Kidney (tissue), 14 donors: Measurements from ENCODE around the gene SESN1. TPM values are rescaled to one million over a fixed set of nuclear protein-coding genes. Genes with fewer than 3 reads are reported as not detected.

Experiments used
- DNase-seq, 5 donors: peaks; one replicate each; pipeline ENCODE4 v3.0.0-alpha.2; 2013 to 2020
- FAIRE-seq: peaks from 2 replicates; lab custom pipeline; 2012; peaks lifted over from hg19 to GRCh38; lab: Jason Lieb, UNC
- H3K27ac ChIP-seq, 2 donors: one replicate each; pipeline ENCODE4 v1.7.0; 2013; ENCODE audit warnings: low read depth in 2 of 2, low read length in 2 of 2, inconsistent platforms in 1 of 2
- H3K27me3 ChIP-seq: one replicate; pipeline ENCODE4 v1.7.1; 2013; ENCODE audit warnings: low read length, inconsistent platforms; ENCODE audit not compliant: control insufficient read depth, insufficient read depth
- H3K36me3 ChIP-seq, 3 donors: one replicate each; pipeline versions ENCODE4 v1.7.0 to v1.7.1; 2013; ENCODE audit warnings: low read length in 3 of 3, control low read depth in 1 of 3, inconsistent platforms in 1 of 3; ENCODE audit not compliant: insufficient read depth in 3 of 3, control insufficient read depth in 2 of 3
- H3K4me1 ChIP-seq, 3 donors: one replicate each; pipeline versions ENCODE4 v1.7.0 to v1.7.1; 2013; ENCODE audit warnings: low read length in 3 of 3, inconsistent platforms in 1 of 3, low read depth in 1 of 3; ENCODE audit not compliant: control insufficient read depth in 2 of 3, insufficient read depth in 2 of 3
- H3K4me3 ChIP-seq, 3 donors: one replicate each; pipeline versions ENCODE4 v1.7.0 to v1.8.1; 2013; ENCODE audit warnings: low read length in 3 of 3, control low read depth in 1 of 3, inconsistent platforms in 1 of 3
- H3K9ac ChIP-seq, 3 donors: one replicate each; pipeline versions ENCODE4 v1.7.0 to v1.7.1; 2013; ENCODE audit warnings: low read length in 3 of 3, control low read depth in 1 of 3, inconsistent platforms in 1 of 3
- H3K9me3 ChIP-seq, 3 donors: one replicate each; pipeline versions ENCODE4 v1.7.0 to v1.7.1; 2013; ENCODE audit warnings: low read length in 3 of 3, control low read depth in 1 of 3, inconsistent platforms in 1 of 3; ENCODE audit not compliant: control insufficient read depth in 2 of 3, insufficient read depth in 1 of 3
- intact Hi-C: fragments of 100-400 bp; cut with DNase I; formaldehyde crosslinking; loops from one replicate; pipeline ENCODE4 v1.11.1; 2022
- polyA plus RNA-seq: library from polyadenylated mRNA; stranded (reverse); fragments of 350-450 nt; fragmentation: Illumina TruSeq; extraction: RNeasy Lipid Tissue Mini Kit (QIAGEN cat#74804); gene quantifications from one replicate; pipeline ENCODE4 v1.2.3, GENCODE V29; 2014; ENCODE audit warnings: low read depth, low replicate concordance; ENCODE audit not compliant: insufficient read depth
- total RNA-seq: library from RNA; stranded (reverse); fragmentation: NEBNext Ultra II Directional; extraction: Animal tissue kit (Norgen Biotek cat#: 25700); gene quantifications from one replicate; pipeline ENCODE4 v1.2.1, GENCODE V29; 2021
- TF ChIP-seq, protein P1 (sequence below): IDR thresholded peaks from 3 replicates; pipeline ENCODE4 v1.5.1; 2012; ENCODE audit warnings: mild to moderate bottlenecking, moderate library complexity, borderline replicate concordance; ENCODE audit not compliant: insufficient read depth; ENCODE audit errors: extremely low read depth
- donor health status: control.
- donor health status: control.
- donor health status: control.
- donor health status: control.
- donor health status: control.
- donor health status: DM: yes; HTN: yes; CAD: no.
- donor health status: Normal renal cell carcinoma (clear cell type).

The SESN1 gene
- total and polyA plus RNA-seq, 2 donors from 2014 or later, result 14.8 to 26.0 TPM

DNA sequence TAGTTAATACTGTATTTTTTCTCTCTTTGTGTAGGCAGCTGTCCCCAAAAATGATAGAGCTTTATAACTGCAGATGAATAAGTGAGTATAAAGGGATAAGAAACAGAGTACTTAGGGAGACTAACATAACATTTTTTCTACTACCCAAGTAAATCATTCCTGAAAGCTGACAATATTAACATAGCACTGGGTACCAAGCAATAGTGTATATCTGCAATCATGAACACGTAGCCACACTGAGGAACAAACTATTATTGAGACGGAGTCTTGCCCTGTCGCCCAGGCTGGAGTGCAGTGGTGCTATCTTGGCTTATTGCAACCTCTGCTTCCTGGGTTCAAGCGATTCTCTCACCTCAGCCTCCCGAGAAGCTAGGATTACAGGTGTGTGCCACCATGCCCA lies 105.9 kb downstream of the SESN1 start:
- Histone ChIP-seq H3K4me1 (peaks cover 0 to 6% (median 0%) of the 10 kb centered on the region in 3 donors), H3K9ac (no peak overlapping the region), H3K36me3 (peaks cover 0 to 52% (median 17%) of the 10 kb centered on the region in 3 donors), H3K27ac (no peak overlapping the region), H3K9me3 (no peaks in the 10 kb centered on the region), H3K4me3 (no peak overlapping the region), H3K27me3 (no peaks in the 10 kb centered on the region)
- FAIRE-seq, result no peak
- no peak for DNase-seq
- intact Hi-C loops, result no loop called here
- TF ChIP-seq, protein P1, sequence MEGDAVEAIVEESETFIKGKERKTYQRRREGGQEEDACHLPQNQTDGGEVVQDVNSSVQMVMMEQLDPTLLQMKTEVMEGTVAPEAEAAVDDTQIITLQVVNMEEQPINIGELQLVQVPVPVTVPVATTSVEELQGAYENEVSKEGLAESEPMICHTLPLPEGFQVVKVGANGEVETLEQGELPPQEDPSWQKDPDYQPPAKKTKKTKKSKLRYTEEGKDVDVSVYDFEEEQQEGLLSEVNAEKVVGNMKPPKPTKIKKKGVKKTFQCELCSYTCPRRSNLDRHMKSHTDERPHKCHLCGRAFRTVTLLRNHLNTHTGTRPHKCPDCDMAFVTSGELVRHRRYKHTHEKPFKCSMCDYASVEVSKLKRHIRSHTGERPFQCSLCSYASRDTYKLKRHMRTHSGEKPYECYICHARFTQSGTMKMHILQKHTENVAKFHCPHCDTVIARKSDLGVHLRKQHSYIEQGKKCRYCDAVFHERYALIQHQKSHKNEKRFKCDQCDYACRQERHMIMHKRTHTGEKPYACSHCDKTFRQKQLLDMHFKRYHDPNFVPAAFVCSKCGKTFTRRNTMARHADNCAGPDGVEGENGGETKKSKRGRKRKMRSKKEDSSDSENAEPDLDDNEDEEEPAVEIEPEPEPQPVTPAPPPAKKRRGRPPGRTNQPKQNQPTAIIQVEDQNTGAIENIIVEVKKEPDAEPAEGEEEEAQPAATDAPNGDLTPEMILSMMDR, result no peak

DNA sequence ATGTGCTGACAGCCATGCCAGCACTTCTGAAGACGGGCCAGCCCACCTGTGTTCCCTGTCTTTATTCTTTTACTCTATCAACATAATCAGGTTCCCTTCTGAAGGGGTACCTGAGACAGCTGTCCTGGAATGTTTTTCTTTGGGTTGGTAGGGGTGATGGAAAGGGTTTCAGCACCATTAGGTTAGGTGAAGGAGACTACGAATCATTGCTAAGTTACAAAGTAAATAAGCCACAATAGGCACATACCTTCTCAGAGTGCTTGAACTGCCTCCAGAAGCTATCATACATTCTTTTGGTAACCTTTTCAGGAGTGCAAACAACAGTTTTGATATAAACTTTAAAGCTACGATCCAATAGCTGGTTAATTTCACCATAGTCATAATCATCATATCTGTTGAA lies 106.3 kb downstream of the SESN1 start:
- TF ChIP-seq, protein P1, result no peak
- peak in 2 of 5 donors; percentile 32 to 39 for DNase-seq

DNA sequence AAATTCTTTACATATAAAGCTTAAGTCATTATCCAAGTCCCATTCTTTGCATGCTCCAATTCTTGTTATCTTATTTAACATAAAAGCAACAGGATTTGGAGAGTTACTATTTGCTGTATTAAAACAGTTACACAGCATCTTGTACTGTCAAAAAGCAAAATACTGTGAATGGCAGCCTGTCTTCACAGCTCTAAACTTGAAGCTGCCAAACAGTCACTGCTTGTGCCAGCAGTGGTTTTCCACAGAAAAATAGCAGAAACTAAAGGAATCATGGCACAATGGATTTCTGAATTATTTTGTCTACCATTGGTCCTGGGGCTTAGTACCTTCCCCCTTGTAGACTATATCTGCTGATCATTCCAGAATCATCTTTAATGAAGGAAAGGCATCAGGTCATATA lies 107.5 kb downstream of the SESN1 start:
- Histone ChIP-seq H3K36me3 (peaks cover 0 to 39% (median 15%) of the 10 kb centered on the region in 3 donors), H3K9me3 (no peaks in the 10 kb centered on the region), H3K4me3 (no peak overlapping the region), H3K4me1 (peaks cover 0 to 6% (median 0%) of the 10 kb centered on the region in 3 donors), H3K27ac (no peak overlapping the region), H3K9ac (no peak overlapping the region), H3K27me3 (no peaks in the 10 kb centered on the region)
- FAIRE-seq (no peak), DNase-seq (no peak)
- intact Hi-C loops, result no loop called here
- TF ChIP-seq, protein P1, result no peak

More for the DNA sequence above, 106.3 kb downstream of the SESN1 start:
- no peak overlapping the region for H3K9ac ChIP-seq
- intact Hi-C loops, result no loop called here
- H3K4me1 ChIP-seq, result peaks cover 0 to 6% (median 0%) of the 10 kb centered on the region in 3 donors
- peaks cover 0 to 47% (median 15%) of the 10 kb centered on the region in 3 donors for H3K36me3 ChIP-seq
- no peak overlapping the region for H3K27ac ChIP-seq
- FAIRE-seq, result no peak
- H3K4me3 ChIP-seq, result no peak overlapping the region
- H3K9me3 ChIP-seq, result no peaks in the 10 kb centered on the region
- no peaks in the 10 kb centered on the region for H3K27me3 ChIP-seq

DNA sequence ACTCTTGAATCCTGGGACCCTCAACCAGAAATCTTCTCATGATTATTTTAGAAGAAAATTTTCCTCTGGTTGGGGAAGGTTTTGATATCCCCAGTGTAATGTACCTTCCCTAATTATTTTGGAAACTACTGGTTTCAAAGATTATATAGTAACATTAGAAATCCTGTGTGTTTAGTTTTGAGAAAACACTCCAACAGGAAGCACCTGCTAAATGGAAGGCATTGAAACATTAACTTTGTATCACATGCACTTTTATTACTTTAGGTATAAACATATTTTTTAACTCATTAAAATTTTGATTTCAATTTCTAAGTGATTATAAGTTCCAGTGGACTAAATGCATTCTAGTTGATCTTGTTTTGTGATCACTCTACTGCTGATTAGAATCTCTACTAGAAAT lies 109.3 kb downstream of the SESN1 start:
- H3K9me3 ChIP-seq, result no peaks in the 10 kb centered on the region
- intact Hi-C loops, result no loop called here
- no peak overlapping the region for H3K9ac ChIP-seq
- H3K27me3 ChIP-seq, result no peaks in the 10 kb centered on the region
- H3K4me1 ChIP-seq, result peaks cover 0 to 6% (median 0%) of the 10 kb centered on the region in 3 donors
- no peak for FAIRE-seq
- no peak overlapping the region for H3K27ac ChIP-seq
- H3K36me3 ChIP-seq, result peaks cover 0 to 29% (median 11%) of the 10 kb centered on the region in 3 donors
- no peak overlapping the region for H3K4me3 ChIP-seq
- TF ChIP-seq, protein P1, result no peak
- DNase-seq, result no peak
